IMR-90 (cell line): ENCODE results near the gene MYCBP2. TPM values are rescaled to one million over a fixed set of nuclear protein-coding genes. Genes with fewer than 3 reads are reported as not detected.
"Not testable (repeated sequence)": the region's sequence is repeated elsewhere in the genome, so short reads cannot be mapped to it uniquely, and the experiment has no call there.

Experiments used
- ATAC-seq: fragments of 200-7000 bp; cut with Tn5 transposase; 2 replicates; pipeline ENCODE4 v1.9.1; 2020; ENCODE audit warnings: low read depth, mild to moderate bottlenecking, moderate library complexity
- BruUV-seq: library from RNA; stranded (reverse); fragments of 400-500 nt; replicated peaks from 2 replicates; lab custom pipeline; 2021; lab: Mats Ljungman, UMichigan
- CTCF ChIA-PET: fragments of 300-600 bp; formaldehyde crosslinking; extraction: SDS; loops from one replicate; lab custom pipeline; 2021; ENCODE audit warnings: antibody characterized with exemption; lab: Yijun Ruan, JAX
- POLR2A ChIA-PET: fragments of 300-600 bp; sonication (Branson Sonifier 250); formaldehyde crosslinking; loops from one replicate; lab custom pipeline; 2022; ENCODE audit warnings: antibody characterized with exemption; ENCODE audit not compliant: unreplicated experiment; lab: Charles Lee
- DNase-seq: peaks from one replicate; pipeline ENCODE4 v3.0.0; 2013
- H2AFZ ChIP-seq: replicated peaks from 2 replicates; pipeline ENCODE3; 2013; ENCODE audit warnings: low read length, mild to moderate bottlenecking; ENCODE audit not compliant: poor library complexity
- H2AK5ac ChIP-seq: 2 replicates; pipeline ENCODE4 v1.6.1; 2013; ENCODE audit warnings: low read depth, low read length, inconsistent platforms
- H2AK9ac ChIP-seq: replicated peaks from 2 replicates; pipeline ENCODE3; 2013; ENCODE audit warnings: mild to moderate bottlenecking, low read depth, low read length, moderate library complexity; ENCODE audit not compliant: poor library complexity
- H2BK120ac ChIP-seq: 2 replicates; pipeline ENCODE4 v1.6.1; 2013; ENCODE audit warnings: low read depth, low read length, inconsistent platforms
- H2BK15ac ChIP-seq: 3 replicates; pipeline ENCODE4 v1.6.1; 2013; ENCODE audit warnings: low read depth, low read length, inconsistent platforms
- H2BK20ac ChIP-seq: 2 replicates; pipeline ENCODE4 v1.6.1; 2013; ENCODE audit warnings: low read depth, mild to moderate bottlenecking, inconsistent platforms, low read length, moderate library complexity
- H2BK5ac ChIP-seq: 2 replicates; pipeline ENCODE4 v1.6.1; 2013; ENCODE audit warnings: mild to moderate bottlenecking, low read depth, low read length, inconsistent platforms; ENCODE audit not compliant: poor library complexity, severe bottlenecking
- H3K14ac ChIP-seq: replicated peaks from 2 replicates; pipeline ENCODE4 v1.6.1; 2013; ENCODE audit warnings: low read depth, low read length, inconsistent platforms
- H3K18ac ChIP-seq: 2 replicates; pipeline ENCODE4 v1.6.1; 2013; ENCODE audit warnings: low read depth, low read length, control low read depth
- H3K23ac ChIP-seq: 2 replicates; pipeline ENCODE4 v1.6.1; 2013; ENCODE audit warnings: low read depth, low read length, inconsistent platforms
- H3K27ac ChIP-seq: 2 replicates; pipeline ENCODE4 v1.5.1; 2013; ENCODE audit warnings: mild to moderate bottlenecking, control low read depth, low read length; ENCODE audit not compliant: insufficient read depth
- H3K27me3 ChIP-seq: 2 replicates; pipeline ENCODE4 v1.6.1; 2013; ENCODE audit warnings: low read length; ENCODE audit not compliant: control insufficient read depth, insufficient read depth
- H3K36me3 ChIP-seq: 2 replicates; pipeline ENCODE4 v1.6.1; 2013; ENCODE audit warnings: low read length, mixed read lengths; ENCODE audit not compliant: control insufficient read depth, insufficient read depth
- H3K4ac ChIP-seq: 2 replicates; pipeline ENCODE4 v1.6.1; 2013; ENCODE audit warnings: low read depth, low read length, inconsistent platforms
- H3K4me1 ChIP-seq: 2 replicates; pipeline ENCODE4 v1.6.1; 2013; ENCODE audit warnings: low read length, mixed read lengths; ENCODE audit not compliant: control insufficient read depth, insufficient read depth
- H3K4me2 ChIP-seq: 2 replicates; pipeline ENCODE4 v1.6.1; 2013; ENCODE audit warnings: low read depth, mild to moderate bottlenecking, control low read depth, low read length, moderate library complexity
- H3K4me3 ChIP-seq: 2 replicates; pipeline ENCODE4 v1.5.1; 2013; ENCODE audit warnings: low read depth, mild to moderate bottlenecking, control low read depth, low read length, moderate library complexity; ENCODE audit not compliant: insufficient read depth
- H3K56ac ChIP-seq: 2 replicates; pipeline ENCODE4 v1.6.1; 2013; ENCODE audit warnings: low read length, inconsistent platforms; ENCODE audit not compliant: insufficient read depth; ENCODE audit errors: extremely low read depth
- H3K79me1 ChIP-seq, 2 experiments: 2 replicates each; pipeline ENCODE4 v1.6.1; 2013; ENCODE audit warnings: low read length in 2 of 2, inconsistent platforms in 1 of 2, low read depth in 1 of 2
- H3K9ac ChIP-seq: 2 replicates; pipeline ENCODE4 v1.6.1; 2013; ENCODE audit warnings: low read depth, low read length, control low read depth
- H3K9me1 ChIP-seq: 2 replicates; pipeline ENCODE4 v1.6.1; 2013; ENCODE audit warnings: low read length, inconsistent platforms; ENCODE audit not compliant: insufficient read depth
- H3K9me3 ChIP-seq: 2 replicates; pipeline ENCODE4 v1.6.1; 2013; ENCODE audit warnings: low read length; ENCODE audit not compliant: control insufficient read depth, insufficient read depth
- H4K20me1 ChIP-seq: 2 replicates; pipeline ENCODE4 v1.6.1; 2013; ENCODE audit warnings: low read length, inconsistent platforms; ENCODE audit not compliant: insufficient read depth
- H4K5ac ChIP-seq: 2 replicates; pipeline ENCODE4 v1.6.1; 2013; ENCODE audit warnings: mild to moderate bottlenecking, low read depth, low read length, control low read depth
- H4K8ac ChIP-seq, 2 experiments: 2 replicates each; pipeline ENCODE4 v1.6.1; 2013; ENCODE audit warnings: low read depth in 2 of 2, low read length in 2 of 2, control low read depth in 1 of 2, inconsistent platforms in 1 of 2
- H4K91ac ChIP-seq: 2 replicates; pipeline ENCODE4 v1.6.1; 2013; ENCODE audit warnings: low read depth, low read length, inconsistent platforms; ENCODE audit not compliant: insufficient read depth
- CEBPB ChIP-seq: IDR thresholded peaks from 2 replicates; pipeline ENCODE4 v1.6.1; 2012; ENCODE audit warnings: low read depth, low read length, improper control_type of control experiment
- MAFK ChIP-seq: IDR thresholded peaks from 2 replicates; pipeline ENCODE4 v1.6.1; 2012; ENCODE audit warnings: low read depth, low read length, improper control_type of control experiment
- WGBS, 2 experiments: methylation state at CpG; one replicate each; pipeline versions ENCODE4 v1.1.5 to v1.1.7; 2013; ENCODE audit warnings: missing lambda C conversion rate in 2 of 2; ENCODE audit not compliant: insufficient read length in 1 of 2; ENCODE audit errors: extremely low coverage in 2 of 2; 5-methylcytosine and 5-hydroxymethylcytosine counted together
- dilution Hi-C: fragments of 300-500 bp; cut with HindIII; formaldehyde crosslinking; loops from one replicate; pipeline ENCODE4 v1.14.3; 2018; ENCODE audit warnings: low sequenced_read_pairs; ENCODE audit not compliant: unreplicated experiment
- in situ Hi-C: fragments of 300-500 bp; cut with MboI; formaldehyde crosslinking; loops from 3 replicates; pipeline ENCODE4 v1.14.3; 2019; ENCODE audit warnings: low sequenced_read_pairs, inconsistent platforms, mixed read lengths
- intact Hi-C: fragments of 100-400 bp; cut with micrococcal nuclease; formaldehyde crosslinking; loops from 2 replicates; pipeline ENCODE4 v1.10.0; 2022
- polyA plus RNA-seq, 3 experiments: library from polyadenylated mRNA; depleted of rRNA; stranded (reverse); fragments of >200 nt; gene quantifications; 2 replicates each; pipeline ENCODE4 v1.2.3, GENCODE V29; 2012; ENCODE audit warnings: low replicate concordance in 1 of 3
- total RNA-seq: library from RNA; depleted of rRNA; stranded (reverse); fragments of >200 nt; gene quantifications from 2 replicates; pipeline ENCODE4 v1.2.3, GENCODE V29; 2012

The MYCBP2 gene
- total and polyA plus RNA-seq, 2 of the 4 experiments (the other 2 are of a cell fraction) = 20.1 to 43.2 TPM

DNA sequence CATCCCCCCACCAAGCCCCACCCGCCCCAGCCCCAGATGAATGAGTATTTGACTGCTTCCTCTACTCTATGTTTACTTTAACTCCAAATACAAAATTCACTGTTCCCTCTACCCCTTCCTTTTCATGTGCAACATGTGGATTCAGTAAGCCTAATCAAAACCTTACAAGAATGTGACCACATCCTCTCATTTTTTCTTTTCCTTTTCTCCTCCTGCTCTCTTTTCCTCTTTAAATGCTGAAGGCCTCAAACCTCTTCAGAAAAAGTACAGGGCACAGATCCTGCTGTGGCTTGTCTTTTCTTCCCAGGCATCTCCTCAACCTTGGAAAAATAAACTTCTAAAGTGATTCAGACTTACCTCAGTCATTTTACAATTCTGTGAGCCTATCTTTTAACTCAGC is 119.0 kb downstream of the MYCBP2 start:
- H2BK15ac ChIP-seq = no peak overlapping the region
- H3K4me3 ChIP-seq = no peak overlapping the region
- peaks cover 11% of the 10 kb centered on the region; the same call in 1 of the 2 replicates for H3K36me3 ChIP-seq
- ChIA-PET POLR2A (no interaction called here), CTCF (interaction anchor here (0.5 kb wide), 1 partner anchor 189 kb away, joined by 3 read pairs; no protein-coding TSS in a partner anchor)
- no peak overlapping the region for H3K9ac ChIP-seq
- H3K27ac ChIP-seq = peak overlapping the region; percentile 69; the same call in 1 of the 2 replicates
- H2BK20ac ChIP-seq = no peak overlapping the region
- DNase-seq (peak; percentile 96), ATAC-seq (peak; percentile 92)
- intact Hi-C loops = loop anchor here (5.0 kb wide), 1 partner anchor 119 kb away; the partner anchor contains the start of gene MYCBP2
- in situ Hi-C loops = no loop called here
- H2AFZ ChIP-seq = no peak overlapping the region
- no peak overlapping the region for H2AK5ac ChIP-seq
- no CpG with 5 or more reads among the region's 1 CpG for WGBS, 2 experiments
- H3K18ac ChIP-seq = no peak overlapping the region
- no peak overlapping the region for H3K4ac ChIP-seq
- peaks cover 6% of the 10 kb centered on the region for H3K9me1 ChIP-seq
- H4K91ac ChIP-seq = no peak overlapping the region
- no peak overlapping the region for H4K8ac ChIP-seq
- no peak overlapping the region for H4K5ac ChIP-seq
- H4K20me1 ChIP-seq = no peaks in the 10 kb centered on the region
- dilution Hi-C loops = no loop called here
- no peaks in the 10 kb centered on the region for H3K27me3 ChIP-seq
- TF ChIP-seq CEBPB (no peak), MAFK (peak; percentile 66; the same call in 1 of the 2 replicates)
- H2AK9ac ChIP-seq = no peak overlapping the region
- peak overlapping the region; percentile 17; the same call in 1 of the 2 replicates for H3K56ac ChIP-seq
- H3K9me3 ChIP-seq = no peaks in the 10 kb centered on the region
- H2BK120ac ChIP-seq = peak overlapping the region; percentile 54; the same call in 1 of the 2 replicates
- no peaks in the 10 kb centered on the region for H3K4me1 ChIP-seq
- BruUV-seq = no TSS peak
- H3K4me2 ChIP-seq = no peak overlapping the region
- H2BK5ac ChIP-seq = peak overlapping the region; percentile 35
- H3K14ac ChIP-seq = no peak overlapping the region
- H3K23ac ChIP-seq = no peak overlapping the region; the same call in 1 of the 2 replicates
- H3K79me1 ChIP-seq = peaks cover 3 to 16% of the 10 kb centered on the region in 2 experiments; a peak in 2 of 4 replicates

DNA sequence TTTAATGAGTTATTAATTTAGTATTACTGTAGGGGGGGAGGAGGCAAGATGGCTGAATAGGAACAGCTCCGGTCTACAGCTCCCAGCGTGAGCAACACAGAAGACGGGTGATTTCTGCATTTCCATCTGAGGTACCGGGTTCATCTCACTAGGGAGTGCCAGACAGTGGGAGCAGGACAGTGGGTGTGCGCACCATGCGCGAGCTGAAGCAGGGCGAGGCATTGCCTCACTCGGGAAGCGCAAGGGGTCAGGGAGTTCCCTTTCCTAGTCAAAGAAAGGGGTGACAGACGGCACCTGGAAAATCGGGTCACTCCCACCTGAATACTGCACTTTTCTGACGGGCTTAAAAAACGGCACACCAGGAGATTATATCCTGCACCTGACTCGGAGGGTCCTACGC is 127.9 kb downstream of the MYCBP2 start:
- BruUV-seq, DNase-seq, H3K4me1 ChIP-seq, CTCF ChIA-PET, H4K8ac ChIP-seq, POLR2A ChIA-PET, H3K14ac ChIP-seq, H3K9ac ChIP-seq, H2AFZ ChIP-seq, ATAC-seq, H3K56ac ChIP-seq, H2BK15ac ChIP-seq, H2BK120ac ChIP-seq, H2AK9ac ChIP-seq, H2BK20ac ChIP-seq, H4K5ac ChIP-seq, H3K4ac ChIP-seq, dilution Hi-C loops, H2AK5ac ChIP-seq, H3K9me3 ChIP-seq, H3K23ac ChIP-seq, H3K27ac ChIP-seq, in situ Hi-C loops, H3K36me3 ChIP-seq, H4K91ac ChIP-seq, H3K79me1 ChIP-seq, H3K4me3 ChIP-seq, H3K18ac ChIP-seq, H4K20me1 ChIP-seq, H3K27me3 ChIP-seq, H3K9me1 ChIP-seq, H3K4me2 ChIP-seq, H2BK5ac ChIP-seq: not testable (repeated sequence)
- intact Hi-C loops = loop anchor here (10.0 kb wide), 1 partner anchor 556 kb away; no protein-coding TSS in a partner anchor
- 100% methylated on average over 2 of the region's 16 CpGs; no CpG with 5 or more reads in 1 of the 2 experiments for WGBS, 2 experiments
